Panc1 (cell line): Measurements from ENCODE around the gene TLX1. TPM values are rescaled to one million over a fixed set of nuclear protein-coding genes. Genes with fewer than 3 reads are reported as not detected.

ENCODE experiments used
- ATAC-seq: fragments of 200-7000 bp; cut with Tn5 transposase; 2 replicates; pipeline ENCODE4 v1.9.1; 2020; ENCODE audit warnings: mild to moderate bottlenecking, moderate library complexity
- BruUV-seq: library from RNA; stranded (reverse); fragments of 400-500 nt; replicated peaks from 2 replicates; lab custom pipeline; 2021; lab: Mats Ljungman, UMichigan
- CTCF ChIA-PET: fragments of 300-600 bp; sonication (Branson Sonifier 250); formaldehyde crosslinking; loops from one replicate; lab custom pipeline; 2022; ENCODE audit warnings: antibody characterized with exemption; lab: Charles Lee
- POLR2A ChIA-PET: fragments of 300-600 bp; sonication (Branson Sonifier 250); formaldehyde crosslinking; loops from one replicate; lab custom pipeline; 2022; ENCODE audit warnings: antibody characterized with exemption; lab: Charles Lee
- DNase-seq: peaks from one replicate; pipeline ENCODE4 v3.0.0-alpha.2; 2010; ENCODE audit warnings: low read depth, low spot score
- H3K27ac ChIP-seq: 2 replicates; pipeline ENCODE4 v1.5.1; 2011; ENCODE audit warnings: mild to moderate bottlenecking, low read length, inconsistent platforms
- H3K27me3 ChIP-seq: fragments of 200-500 bp; sonication (Bioruptor generic); 2 replicates; pipeline ENCODE4 v1.6.0; 2014; ENCODE audit warnings: low read length, inconsistent platforms; ENCODE audit not compliant: control insufficient read depth, insufficient read depth
- H3K36me3 ChIP-seq: fragments of 200-500 bp; sonication (Bioruptor generic); 2 replicates; pipeline ENCODE4 v1.5.1; 2014; ENCODE audit warnings: inconsistent platforms, mild to moderate bottlenecking, low read length, moderate library complexity; ENCODE audit not compliant: control insufficient read depth, insufficient read depth
- H3K4me1 ChIP-seq: 2 replicates; pipeline ENCODE4 v1.5.1; 2011; ENCODE audit warnings: inconsistent platforms, mild to moderate bottlenecking, low read length, moderate library complexity; ENCODE audit not compliant: control insufficient read depth, insufficient read depth
- H3K4me3 ChIP-seq, 2 experiments: 2 replicates each; pipeline ENCODE4 v1.5.1; 2011 to 2012; ENCODE audit warnings: low read depth in 2 of 2, low read length in 2 of 2, mild to moderate bottlenecking in 2 of 2, inconsistent platforms in 1 of 2, moderate library complexity in 1 of 2
- H3K9me3 ChIP-seq: fragments of 200-500 bp; sonication (Bioruptor generic); 2 replicates; pipeline ENCODE4 v1.5.1; 2014; ENCODE audit warnings: low read depth, mild to moderate bottlenecking, inconsistent platforms, low read length, moderate library complexity; ENCODE audit not compliant: control insufficient read depth, insufficient read depth
- CTCF ChIP-seq: fragments of 450-650 bp; IDR thresholded peaks from 2 replicates; pipeline ENCODE4 v1.5.1; 2017; ENCODE audit warnings: mild to moderate bottlenecking
- POLR2AphosphoS5 ChIP-seq: IDR thresholded peaks from 2 replicates; pipeline ENCODE4 v1.6.1; 2012; ENCODE audit warnings: mild to moderate bottlenecking, low read depth, low read length, moderate library complexity
- SIN3A ChIP-seq: IDR thresholded peaks from 2 replicates; pipeline ENCODE4 v1.6.1; 2012; ENCODE audit warnings: low read depth, mild to moderate bottlenecking, low read length, moderate library complexity, borderline replicate concordance; ENCODE audit not compliant: insufficient read depth
- TCF7L2 ChIP-seq: IDR thresholded peaks from 2 replicates; pipeline ENCODE4 v1.6.1; 2011; ENCODE audit warnings: mild to moderate bottlenecking, low read depth, low read length, inconsistent platforms
- in situ Hi-C: cut with HindIII; loops from 2 replicates; pipeline ENCODE4 v1.10.0; 2016; ENCODE audit warnings: low sequenced_read_pairs, low pct_unique_long_range_greater_than_20kb
- intact Hi-C: fragments of 100-400 bp; cut with micrococcal nuclease; formaldehyde crosslinking; loops from one replicate; pipeline ENCODE4 v1.10.0; 2022; ENCODE audit not compliant: unreplicated experiment
- total RNA-seq: library from RNA; stranded (reverse); gene quantifications from one replicate; pipeline ENCODE4 v1.2.1, GENCODE V29; 2021; ENCODE audit not compliant: unreplicated experiment
- TF ChIP-seq, protein P1 (sequence below), 2 experiments: IDR thresholded peaks; 2 replicates each; pipeline ENCODE4 v1.6.1; 2011 to 2012; ENCODE audit warnings: low read depth in 2 of 2, control low read depth in 1 of 2, low read length in 1 of 2, mild to moderate bottlenecking in 1 of 2, moderate library complexity in 1 of 2; ENCODE audit not compliant: insufficient read depth in 1 of 2

TLX1 gene
- total RNA-seq, 1 experiment from 2014 or later = 0.13 TPM

GRCh38 chr10:101118031-101118430 is 13.1 kb upstream of the TLX1 start:
- intact Hi-C loops = no loop called here
- peaks cover 2% of the 10 kb centered on the region; the same call in 1 of the 2 replicates for H3K27me3 ChIP-seq
- ChIA-PET POLR2A (no interaction called here), CTCF (interaction anchor here (0.6 kb wide), 1 partner anchor 15 kb away, joined by 3 read pairs; no protein-coding TSS in a partner anchor)
- peaks cover 5% of the 10 kb centered on the region; the same call in 1 of the 2 replicates for H3K4me1 ChIP-seq
- TF ChIP-seq CTCF (no peak), SIN3A (no peak), POLR2AphosphoS5 (no peak), TCF7L2 (no peak)
- TF ChIP-seq, protein P1, sequence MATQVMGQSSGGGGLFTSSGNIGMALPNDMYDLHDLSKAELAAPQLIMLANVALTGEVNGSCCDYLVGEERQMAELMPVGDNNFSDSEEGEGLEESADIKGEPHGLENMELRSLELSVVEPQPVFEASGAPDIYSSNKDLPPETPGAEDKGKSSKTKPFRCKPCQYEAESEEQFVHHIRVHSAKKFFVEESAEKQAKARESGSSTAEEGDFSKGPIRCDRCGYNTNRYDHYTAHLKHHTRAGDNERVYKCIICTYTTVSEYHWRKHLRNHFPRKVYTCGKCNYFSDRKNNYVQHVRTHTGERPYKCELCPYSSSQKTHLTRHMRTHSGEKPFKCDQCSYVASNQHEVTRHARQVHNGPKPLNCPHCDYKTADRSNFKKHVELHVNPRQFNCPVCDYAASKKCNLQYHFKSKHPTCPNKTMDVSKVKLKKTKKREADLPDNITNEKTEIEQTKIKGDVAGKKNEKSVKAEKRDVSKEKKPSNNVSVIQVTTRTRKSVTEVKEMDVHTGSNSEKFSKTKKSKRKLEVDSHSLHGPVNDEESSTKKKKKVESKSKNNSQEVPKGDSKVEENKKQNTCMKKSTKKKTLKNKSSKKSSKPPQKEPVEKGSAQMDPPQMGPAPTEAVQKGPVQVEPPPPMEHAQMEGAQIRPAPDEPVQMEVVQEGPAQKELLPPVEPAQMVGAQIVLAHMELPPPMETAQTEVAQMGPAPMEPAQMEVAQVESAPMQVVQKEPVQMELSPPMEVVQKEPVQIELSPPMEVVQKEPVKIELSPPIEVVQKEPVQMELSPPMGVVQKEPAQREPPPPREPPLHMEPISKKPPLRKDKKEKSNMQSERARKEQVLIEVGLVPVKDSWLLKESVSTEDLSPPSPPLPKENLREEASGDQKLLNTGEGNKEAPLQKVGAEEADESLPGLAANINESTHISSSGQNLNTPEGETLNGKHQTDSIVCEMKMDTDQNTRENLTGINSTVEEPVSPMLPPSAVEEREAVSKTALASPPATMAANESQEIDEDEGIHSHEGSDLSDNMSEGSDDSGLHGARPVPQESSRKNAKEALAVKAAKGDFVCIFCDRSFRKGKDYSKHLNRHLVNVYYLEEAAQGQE (IDR thresholded peaks at IDR 0.05; ENCODE audit: insufficient read depth in 1 of 2, low read depth in 2 of 2, low read length in 1 of 2) = no peak
- no peak overlapping the region for H3K27ac ChIP-seq
- ATAC-seq (no peak), DNase-seq (no peak)
- in situ Hi-C loops = no loop called here
- no peak overlapping the region for H3K4me3 ChIP-seq
- no peaks in the 10 kb centered on the region for H3K9me3 ChIP-seq
- no peaks in the 10 kb centered on the region for H3K36me3 ChIP-seq
- BruUV-seq = no TSS peak

DNA sequence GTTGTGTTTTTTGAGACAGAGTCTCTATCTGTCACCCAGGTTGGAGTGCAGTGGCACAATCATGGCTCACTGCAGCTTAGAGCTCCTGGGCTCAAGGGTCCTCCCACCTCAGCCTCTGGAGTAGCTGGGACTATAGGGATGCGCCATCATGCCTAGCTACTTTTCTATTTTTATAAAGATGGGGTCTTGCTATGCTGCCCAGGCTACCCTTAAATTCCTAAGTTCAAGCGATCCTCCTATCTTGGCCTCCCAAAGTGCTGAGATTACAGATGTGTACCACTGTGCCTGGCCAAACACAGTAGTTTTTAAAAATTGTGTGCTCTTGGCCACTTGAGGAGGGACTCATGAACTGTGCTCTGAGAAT is 10.6 kb upstream of the TLX1 start:
- H3K27me3 ChIP-seq = peaks cover 5% of the 10 kb centered on the region; the same call in 1 of the 2 replicates
- peak overlapping the region; percentile 54 to 82 for H3K4me3 ChIP-seq
- BruUV-seq = no TSS peak
- peak; percentile 6 for ATAC-seq
- H3K36me3 ChIP-seq = no peaks in the 10 kb centered on the region
- no peak for DNase-seq
- CTCF ChIA-PET = interaction anchor here (1.0 kb wide), 1 partner anchor 25 kb away, joined by 3 read pairs; no protein-coding TSS in a partner anchor
- H3K4me1 ChIP-seq = no peaks in the 10 kb centered on the region; the same call in 1 of the 2 replicates
- TF ChIP-seq CTCF (no peak), POLR2AphosphoS5 (no peak), SIN3A (no peak), TCF7L2 (no peak)
- TF ChIP-seq, protein P1 (IDR thresholded peaks at IDR 0.05; ENCODE audit: insufficient read depth in 1 of 2, low read depth in 2 of 2, low read length in 1 of 2) = no peak
- H3K9me3 ChIP-seq = no peaks in the 10 kb centered on the region
- POLR2A ChIA-PET = no interaction called here
- intact Hi-C loops (no loop called here), in situ Hi-C loops (no loop called here)
- no peak overlapping the region; the same call in none of the 2 replicates for H3K27ac ChIP-seq
